GM23248 (cell line): Measurements from ENCODE around the gene REXO2. TPM values are rescaled to one million over a fixed set of nuclear protein-coding genes. Genes with fewer than 3 reads are reported as not detected.

Experiments used
- DNase-seq: peaks from one replicate; pipeline ENCODE4 v3.0.0-alpha.2; 2015
- H2AFZ ChIP-seq: fragments of 200-600 bp; sonication (generic); 2 replicates; pipeline ENCODE4 v1.6.1; 2016; ENCODE audit warnings: antibody characterized with exemption
- H3F3A ChIP-seq: fragments of 200-600 bp; sonication (generic); 2 replicates; pipeline ENCODE4 v1.6.1; 2016; ENCODE audit warnings: mild to moderate bottlenecking, antibody characterized with exemption, mixed run types; ENCODE audit not compliant: insufficient read depth
- H3K27ac ChIP-seq: fragments of 200-600 bp; sonication (generic); 2 replicates; pipeline ENCODE4 v1.5.1; 2016; ENCODE audit warnings: mild to moderate bottlenecking
- H3K27me3 ChIP-seq: fragments of 200-600 bp; sonication (generic); replicated peaks from 2 replicates; pipeline ENCODE4 v1.6.1; 2016; ENCODE audit warnings: mild to moderate bottlenecking; ENCODE audit not compliant: insufficient read depth
- H3K36me3 ChIP-seq: fragments of 200-600 bp; sonication (generic); 2 replicates; pipeline ENCODE4 v1.6.1; 2016; ENCODE audit warnings: low read depth, mild to moderate bottlenecking
- H3K4me1 ChIP-seq: fragments of 200-600 bp; sonication (generic); 2 replicates; pipeline ENCODE4 v1.6.1; 2016; ENCODE audit warnings: mild to moderate bottlenecking; ENCODE audit not compliant: insufficient read depth
- H3K4me2 ChIP-seq: fragments of 200-600 bp; sonication (generic); one replicate; pipeline ENCODE4 v1.6.1; 2016; ENCODE audit warnings: mild to moderate bottlenecking; ENCODE audit not compliant: unreplicated experiment
- H3K4me3 ChIP-seq: fragments of 200-600 bp; sonication (generic); 2 replicates; pipeline ENCODE4 v1.5.1; 2016; ENCODE audit warnings: mild to moderate bottlenecking
- H3K79me2 ChIP-seq: fragments of 200-600 bp; sonication (generic); 2 replicates; pipeline ENCODE4 v1.6.1; 2016; ENCODE audit warnings: mild to moderate bottlenecking; ENCODE audit not compliant: insufficient read depth
- H3K9ac ChIP-seq: fragments of 200-600 bp; sonication (generic); 2 replicates; pipeline ENCODE4 v1.6.1; 2016; ENCODE audit warnings: mild to moderate bottlenecking
- H3K9me2 ChIP-seq: fragments of 200-600 bp; sonication (generic); 2 replicates; pipeline ENCODE4 v1.6.1; 2016; ENCODE audit warnings: mixed run types, mild to moderate bottlenecking, moderate library complexity; ENCODE audit not compliant: insufficient read depth
- H3K9me3 ChIP-seq: fragments of 200-600 bp; sonication (generic); one replicate; pipeline ENCODE4 v1.6.1; 2017; ENCODE audit warnings: low read depth
- H4K20me1 ChIP-seq: fragments of 200-600 bp; sonication (generic); 2 replicates; pipeline ENCODE4 v1.6.0; 2016; ENCODE audit not compliant: insufficient read depth
- EZH2 ChIP-seq: fragments of 200-600 bp; sonication (generic); IDR thresholded peaks from 2 replicates; pipeline ENCODE4 v1.6.1; 2018; ENCODE audit warnings: antibody characterized with exemption, mild to moderate bottlenecking; ENCODE audit not compliant: insufficient read depth, poor library complexity, severe bottlenecking
- EZH2phosphoT487 ChIP-seq: fragments of 200-600 bp; sonication (generic); IDR thresholded peaks from 2 replicates; pipeline ENCODE4 v1.6.1; 2018; ENCODE audit warnings: antibody characterized with exemption, moderate library complexity, mild to moderate bottlenecking, low read depth; ENCODE audit not compliant: insufficient read depth
- in situ Hi-C: fragments of 300-500 bp; cut with MboI; formaldehyde crosslinking; loops from 2 replicates; pipeline ENCODE4 v1.15.0; 2020
- polyA plus RNA-seq: library from polyadenylated mRNA; unstranded; fragments of >200 nt; fragmentation: Nextera tagmentation; extraction: Ambion mirVana; gene quantifications from 2 replicates; pipeline ENCODE4 v1.2.1, GENCODE V29; 2016
- total RNA-seq: library from RNA; depleted of rRNA; stranded (reverse); fragments of >200 nt; shearing (Covaris generic); gene quantifications from 2 replicates; pipeline ENCODE4 v1.2.3, GENCODE V29; 2014; rRNA removed

Gene REXO2
- total and polyA plus RNA-seq, 2 experiments from 2014 or later, result 350 to 418 TPM

GRCh38 chr11:114499756-114500155 is 60.5 kb downstream of the REXO2 start:
- Histone ChIP-seq H3K9me3 (no peaks in the 10 kb centered on the region), H3K4me1 (peaks cover 18% of the 10 kb centered on the region), H4K20me1 (no peaks in the 10 kb centered on the region), H3K79me2 (no peaks in the 10 kb centered on the region), H3K27ac (no peak overlapping the region), H3K9ac (no peak overlapping the region), H3K4me2 (no peak overlapping the region), H3K9me2 (no peaks in the 10 kb centered on the region), H3K36me3 (no peaks in the 10 kb centered on the region), H3F3A (no peaks in the 10 kb centered on the region), H3K4me3 (no peak overlapping the region), H3K27me3 (no peaks in the 10 kb centered on the region), H2AFZ (no peak overlapping the region)
- TF ChIP-seq EZH2phosphoT487, result no peak
- no peak for TF ChIP-seq EZH2
- DNase-seq, result peak; percentile 31
- in situ Hi-C loops, result no loop called here

Other genes starting within 250 kb of the REXO2 start
- gene NNMT, start 143.1 kb upstream of the REXO2 start, total RNA-seq, result 809 and 1,043 TPM in 2 replicates
- 1,317 and 1,390 TPM in 2 replicates for gene NNMT, start 143.1 kb upstream of the REXO2 start, polyA plus RNA-seq
- gene C11orf71, start 39.0 kb upstream of the REXO2 start, total RNA-seq, result 2.1 and 4.8 TPM in 2 replicates
- 1.8 and 2.2 TPM in 2 replicates for gene C11orf71, start 39.0 kb upstream of the REXO2 start, polyA plus RNA-seq
- gene RBM7, start 38.8 kb upstream of the REXO2 start, total RNA-seq, result 48.6 and 58.3 TPM in 2 replicates
- 57.0 and 60.9 TPM in 2 replicates for gene RBM7, start 38.8 kb upstream of the REXO2 start, polyA plus RNA-seq
- not detected in 2 replicates for gene NXPE1, start 120.4 kb downstream of the REXO2 start, total RNA-seq
- gene NXPE1, start 120.4 kb downstream of the REXO2 start, polyA plus RNA-seq, result not detected in 2 replicates
- gene NXPE4, start 156.3 kb downstream of the REXO2 start, total RNA-seq, result not detected in 2 replicates
- not detected in 2 replicates for gene NXPE4, start 156.3 kb downstream of the REXO2 start, polyA plus RNA-seq
- not detected in 2 replicates for gene NXPE2, start 239.1 kb downstream of the REXO2 start, total RNA-seq
- 0.13 TPM in 1 of 2 replicates, not detected in the other for gene NXPE2, start 239.1 kb downstream of the REXO2 start, polyA plus RNA-seq